IMR-90 (cell line): ENCODE measurements around the gene SEZ6L2. TPM values are rescaled to one million over a fixed set of nuclear protein-coding genes. Genes with fewer than 3 reads are reported as not detected.

ENCODE experiments used
- ATAC-seq: fragments of 200-7000 bp; cut with Tn5 transposase; 2 replicates; pipeline ENCODE4 v1.9.1; 2020; ENCODE audit warnings: low read depth, mild to moderate bottlenecking, moderate library complexity
- BruUV-seq: library from RNA; stranded (reverse); fragments of 400-500 nt; replicated peaks from 2 replicates; lab custom pipeline; 2021; lab: Mats Ljungman, UMichigan
- CTCF ChIA-PET: fragments of 300-600 bp; formaldehyde crosslinking; extraction: SDS; loops from one replicate; lab custom pipeline; 2021; ENCODE audit warnings: antibody characterized with exemption; lab: Yijun Ruan, JAX
- POLR2A ChIA-PET: fragments of 300-600 bp; sonication (Branson Sonifier 250); formaldehyde crosslinking; loops from one replicate; lab custom pipeline; 2022; ENCODE audit warnings: antibody characterized with exemption; ENCODE audit not compliant: unreplicated experiment; lab: Charles Lee
- DNase-seq: peaks from one replicate; pipeline ENCODE4 v3.0.0; 2013
- H2AFZ ChIP-seq: replicated peaks from 2 replicates; pipeline ENCODE3; 2013; ENCODE audit warnings: low read length, mild to moderate bottlenecking; ENCODE audit not compliant: poor library complexity
- H2AK5ac ChIP-seq: 2 replicates; pipeline ENCODE4 v1.6.1; 2013; ENCODE audit warnings: low read depth, low read length, inconsistent platforms
- H2AK9ac ChIP-seq: replicated peaks from 2 replicates; pipeline ENCODE3; 2013; ENCODE audit warnings: mild to moderate bottlenecking, low read depth, low read length, moderate library complexity; ENCODE audit not compliant: poor library complexity
- H2BK120ac ChIP-seq: 2 replicates; pipeline ENCODE4 v1.6.1; 2013; ENCODE audit warnings: low read depth, low read length, inconsistent platforms
- H2BK15ac ChIP-seq: 3 replicates; pipeline ENCODE4 v1.6.1; 2013; ENCODE audit warnings: low read depth, low read length, inconsistent platforms
- H2BK20ac ChIP-seq: 2 replicates; pipeline ENCODE4 v1.6.1; 2013; ENCODE audit warnings: low read depth, mild to moderate bottlenecking, inconsistent platforms, low read length, moderate library complexity
- H2BK5ac ChIP-seq: 2 replicates; pipeline ENCODE4 v1.6.1; 2013; ENCODE audit warnings: mild to moderate bottlenecking, low read depth, low read length, inconsistent platforms; ENCODE audit not compliant: poor library complexity, severe bottlenecking
- H3K14ac ChIP-seq: replicated peaks from 2 replicates; pipeline ENCODE4 v1.6.1; 2013; ENCODE audit warnings: low read depth, low read length, inconsistent platforms
- H3K18ac ChIP-seq: 2 replicates; pipeline ENCODE4 v1.6.1; 2013; ENCODE audit warnings: low read depth, low read length, control low read depth
- H3K23ac ChIP-seq: 2 replicates; pipeline ENCODE4 v1.6.1; 2013; ENCODE audit warnings: low read depth, low read length, inconsistent platforms
- H3K27ac ChIP-seq: 2 replicates; pipeline ENCODE4 v1.5.1; 2013; ENCODE audit warnings: mild to moderate bottlenecking, control low read depth, low read length; ENCODE audit not compliant: insufficient read depth
- H3K27me3 ChIP-seq: 2 replicates; pipeline ENCODE4 v1.6.1; 2013; ENCODE audit warnings: low read length; ENCODE audit not compliant: control insufficient read depth, insufficient read depth
- H3K36me3 ChIP-seq: 2 replicates; pipeline ENCODE4 v1.6.1; 2013; ENCODE audit warnings: low read length, mixed read lengths; ENCODE audit not compliant: control insufficient read depth, insufficient read depth
- H3K4ac ChIP-seq: 2 replicates; pipeline ENCODE4 v1.6.1; 2013; ENCODE audit warnings: low read depth, low read length, inconsistent platforms
- H3K4me1 ChIP-seq: 2 replicates; pipeline ENCODE4 v1.6.1; 2013; ENCODE audit warnings: low read length, mixed read lengths; ENCODE audit not compliant: control insufficient read depth, insufficient read depth
- H3K4me2 ChIP-seq: 2 replicates; pipeline ENCODE4 v1.6.1; 2013; ENCODE audit warnings: low read depth, mild to moderate bottlenecking, control low read depth, low read length, moderate library complexity
- H3K4me3 ChIP-seq: 2 replicates; pipeline ENCODE4 v1.5.1; 2013; ENCODE audit warnings: low read depth, mild to moderate bottlenecking, control low read depth, low read length, moderate library complexity; ENCODE audit not compliant: insufficient read depth
- H3K56ac ChIP-seq: 2 replicates; pipeline ENCODE4 v1.6.1; 2013; ENCODE audit warnings: low read length, inconsistent platforms; ENCODE audit not compliant: insufficient read depth; ENCODE audit errors: extremely low read depth
- H3K79me1 ChIP-seq, 2 experiments: 2 replicates each; pipeline ENCODE4 v1.6.1; 2013; ENCODE audit warnings: low read length in 2 of 2, inconsistent platforms in 1 of 2, low read depth in 1 of 2
- H3K9ac ChIP-seq: 2 replicates; pipeline ENCODE4 v1.6.1; 2013; ENCODE audit warnings: low read depth, low read length, control low read depth
- H3K9me1 ChIP-seq: 2 replicates; pipeline ENCODE4 v1.6.1; 2013; ENCODE audit warnings: low read length, inconsistent platforms; ENCODE audit not compliant: insufficient read depth
- H3K9me3 ChIP-seq: 2 replicates; pipeline ENCODE4 v1.6.1; 2013; ENCODE audit warnings: low read length; ENCODE audit not compliant: control insufficient read depth, insufficient read depth
- H4K20me1 ChIP-seq: 2 replicates; pipeline ENCODE4 v1.6.1; 2013; ENCODE audit warnings: low read length, inconsistent platforms; ENCODE audit not compliant: insufficient read depth
- H4K5ac ChIP-seq: 2 replicates; pipeline ENCODE4 v1.6.1; 2013; ENCODE audit warnings: mild to moderate bottlenecking, low read depth, low read length, control low read depth
- H4K8ac ChIP-seq, 2 experiments: 2 replicates each; pipeline ENCODE4 v1.6.1; 2013; ENCODE audit warnings: low read depth in 2 of 2, low read length in 2 of 2, control low read depth in 1 of 2, inconsistent platforms in 1 of 2
- H4K91ac ChIP-seq: 2 replicates; pipeline ENCODE4 v1.6.1; 2013; ENCODE audit warnings: low read depth, low read length, inconsistent platforms; ENCODE audit not compliant: insufficient read depth
- BHLHE40 ChIP-seq: fragments of 150-350 bp; IDR thresholded peaks from 2 replicates; pipeline ENCODE4 v1.6.1; 2016; ENCODE audit warnings: mild to moderate bottlenecking, low read depth, low read length
- CEBPB ChIP-seq: IDR thresholded peaks from 2 replicates; pipeline ENCODE4 v1.6.1; 2012; ENCODE audit warnings: low read depth, low read length, improper control_type of control experiment
- CTCF ChIP-seq: conservative IDR thresholded peaks from 2 replicates; pipeline ENCODE4 v1.5.1; 2012; ENCODE audit warnings: mild to moderate bottlenecking, low read depth, low read length, improper control_type of control experiment
- ELK1 ChIP-seq: fragments of 150-350 bp; IDR thresholded peaks from 2 replicates; pipeline ENCODE4 v1.6.1; 2016; ENCODE audit warnings: low read depth, mild to moderate bottlenecking, low read length, moderate library complexity, borderline replicate concordance
- FOS ChIP-seq: fragments of 150-350 bp; IDR thresholded peaks from 2 replicates; pipeline ENCODE4 v1.6.1; 2016; ENCODE audit warnings: low read depth, low read length
- MAFK ChIP-seq: IDR thresholded peaks from 2 replicates; pipeline ENCODE4 v1.6.1; 2012; ENCODE audit warnings: low read depth, low read length, improper control_type of control experiment
- MXI1 ChIP-seq: IDR thresholded peaks from 2 replicates; pipeline ENCODE4 v1.6.1; 2012; ENCODE audit warnings: low read depth, mild to moderate bottlenecking, low read length, moderate library complexity, borderline replicate concordance
- NFE2L2 ChIP-seq: fragments of 150-350 bp; IDR thresholded peaks from 2 replicates; pipeline ENCODE4 v1.6.1; 2016; ENCODE audit warnings: low read depth, mild to moderate bottlenecking, low read length
- POLR2A ChIP-seq: IDR thresholded peaks from 2 replicates; pipeline ENCODE4 v1.6.1; 2012; ENCODE audit warnings: mild to moderate bottlenecking, low read depth, low read length
- RAD21 ChIP-seq: IDR thresholded peaks from 2 replicates; pipeline ENCODE4 v1.6.1; 2012; ENCODE audit warnings: low read length, improper control_type of control experiment
- RCOR1 ChIP-seq: IDR thresholded peaks from 2 replicates; pipeline ENCODE4 v1.6.1; 2012; ENCODE audit warnings: mild to moderate bottlenecking, low read length, improper control_type of control experiment; ENCODE audit not compliant: insufficient replicate concordance
- RFX5 ChIP-seq: IDR thresholded peaks from 2 replicates; pipeline ENCODE4 v1.8.0; 2012; ENCODE audit warnings: low read depth, mild to moderate bottlenecking, low read length, moderate library complexity
- SMC3 ChIP-seq: fragments of 150-350 bp; IDR thresholded peaks from 2 replicates; pipeline ENCODE4 v1.6.1; 2016; ENCODE audit warnings: low read depth, mild to moderate bottlenecking, antibody characterized with exemption, low read length, moderate library complexity
- USF2 ChIP-seq: fragments of 150-350 bp; IDR thresholded peaks from 2 replicates; pipeline ENCODE4 v1.6.1; 2017; ENCODE audit warnings: mild to moderate bottlenecking, antibody characterized with exemption, low read length, low read depth
- WGBS, 2 experiments: methylation state at CpG; one replicate each; pipeline versions ENCODE4 v1.1.5 to v1.1.7; 2013; ENCODE audit warnings: missing lambda C conversion rate in 2 of 2; ENCODE audit not compliant: insufficient read length in 1 of 2; ENCODE audit errors: extremely low coverage in 2 of 2; 5-methylcytosine and 5-hydroxymethylcytosine counted together
- dilution Hi-C: fragments of 300-500 bp; cut with HindIII; formaldehyde crosslinking; loops from one replicate; pipeline ENCODE4 v1.14.3; 2018; ENCODE audit warnings: low sequenced_read_pairs; ENCODE audit not compliant: unreplicated experiment
- in situ Hi-C: fragments of 300-500 bp; cut with MboI; formaldehyde crosslinking; loops from 3 replicates; pipeline ENCODE4 v1.14.3; 2019; ENCODE audit warnings: low sequenced_read_pairs, inconsistent platforms, mixed read lengths
- intact Hi-C: fragments of 100-400 bp; cut with micrococcal nuclease; formaldehyde crosslinking; loops from 2 replicates; pipeline ENCODE4 v1.10.0; 2022
- polyA plus RNA-seq, 3 experiments: library from polyadenylated mRNA; depleted of rRNA; stranded (reverse); fragments of >200 nt; gene quantifications; 2 replicates each; pipeline ENCODE4 v1.2.3, GENCODE V29; 2012; ENCODE audit warnings: low replicate concordance in 1 of 3
- total RNA-seq: library from RNA; depleted of rRNA; stranded (reverse); fragments of >200 nt; gene quantifications from 2 replicates; pipeline ENCODE4 v1.2.3, GENCODE V29; 2012

The SEZ6L2 gene
- total and polyA plus RNA-seq, 2 of the 4 experiments (the other 2 are of a cell fraction) = 0.72 to 10.5 TPM

GRCh38 chr16:29891525-29892457 is 7.6 kb downstream of the SEZ6L2 start:
- H3K79me1 ChIP-seq = no peaks in the 10 kb centered on the region
- no peaks in the 10 kb centered on the region for H3K27me3 ChIP-seq
- no peak for DNase-seq
- no peak overlapping the region for H4K91ac ChIP-seq
- no peak overlapping the region for H2AK5ac ChIP-seq
- no peak overlapping the region for H2AK9ac ChIP-seq
- H4K8ac ChIP-seq = no peak overlapping the region
- no peak overlapping the region for H3K4me3 ChIP-seq
- H3K4ac ChIP-seq = no peak overlapping the region
- no peaks in the 10 kb centered on the region for H4K20me1 ChIP-seq
- ChIA-PET CTCF (no interaction called here), POLR2A (no interaction called here)
- H3K4me1 ChIP-seq = no peaks in the 10 kb centered on the region
- dilution Hi-C loops (no loop called here), intact Hi-C loops (loop anchor here (2.0 kb wide), 1 partner anchor 27 kb away; no protein-coding TSS in a partner anchor), in situ Hi-C loops (no loop called here)
- no peaks in the 10 kb centered on the region; the same call in 1 of the 2 replicates for H3K9me1 ChIP-seq
- no peak overlapping the region for H3K27ac ChIP-seq
- 0 out of 2 replicates have a peak, but pooled peaks cover 2% of the 10 kb centered on the region for H3K36me3 ChIP-seq
- no peak overlapping the region for H3K18ac ChIP-seq
- H3K4me2 ChIP-seq = no peak overlapping the region
- no peak overlapping the region for H2BK20ac ChIP-seq
- no peak overlapping the region for H2BK120ac ChIP-seq
- no peak overlapping the region for H3K9ac ChIP-seq
- ATAC-seq = no peak
- no TSS peak for BruUV-seq
- H2AFZ ChIP-seq = no peak overlapping the region
- H2BK15ac ChIP-seq = no peak overlapping the region
- H3K23ac ChIP-seq = no peak overlapping the region
- WGBS, 2 experiments = 100% methylated on average over 3 of the region's 10 CpGs; no CpG with 5 or more reads in 1 of the 2 experiments
- no peak overlapping the region for H3K14ac ChIP-seq
- H3K9me3 ChIP-seq = no peaks in the 10 kb centered on the region
- H4K5ac ChIP-seq = no peak overlapping the region
- H2BK5ac ChIP-seq = no peak overlapping the region
- no peak overlapping the region for H3K56ac ChIP-seq
- TF ChIP-seq RAD21 = no peak
- no peak for TF ChIP-seq ELK1
- no peak for TF ChIP-seq RFX5
- no peak for TF ChIP-seq SMC3
- no peak for TF ChIP-seq CTCF
- no peak for TF ChIP-seq RCOR1
- no peak for TF ChIP-seq MXI1
- no peak for TF ChIP-seq MAFK
- TF ChIP-seq USF2 = no peak
- TF ChIP-seq POLR2A = no peak
- no peak for TF ChIP-seq BHLHE40
- TF ChIP-seq NFE2L2 = no peak
- no peak for TF ChIP-seq FOS
- no peak for TF ChIP-seq CEBPB
